ENCODE results near the gene ASPA. TPM values are rescaled to one million over a fixed set of nuclear protein-coding genes. Genes with fewer than 3 reads are reported as not detected.

Gene ASPA
- polyA plus RNA-seq, 5 donors = 23.7 to 73.8 (median 65.8) TPM

DNA sequence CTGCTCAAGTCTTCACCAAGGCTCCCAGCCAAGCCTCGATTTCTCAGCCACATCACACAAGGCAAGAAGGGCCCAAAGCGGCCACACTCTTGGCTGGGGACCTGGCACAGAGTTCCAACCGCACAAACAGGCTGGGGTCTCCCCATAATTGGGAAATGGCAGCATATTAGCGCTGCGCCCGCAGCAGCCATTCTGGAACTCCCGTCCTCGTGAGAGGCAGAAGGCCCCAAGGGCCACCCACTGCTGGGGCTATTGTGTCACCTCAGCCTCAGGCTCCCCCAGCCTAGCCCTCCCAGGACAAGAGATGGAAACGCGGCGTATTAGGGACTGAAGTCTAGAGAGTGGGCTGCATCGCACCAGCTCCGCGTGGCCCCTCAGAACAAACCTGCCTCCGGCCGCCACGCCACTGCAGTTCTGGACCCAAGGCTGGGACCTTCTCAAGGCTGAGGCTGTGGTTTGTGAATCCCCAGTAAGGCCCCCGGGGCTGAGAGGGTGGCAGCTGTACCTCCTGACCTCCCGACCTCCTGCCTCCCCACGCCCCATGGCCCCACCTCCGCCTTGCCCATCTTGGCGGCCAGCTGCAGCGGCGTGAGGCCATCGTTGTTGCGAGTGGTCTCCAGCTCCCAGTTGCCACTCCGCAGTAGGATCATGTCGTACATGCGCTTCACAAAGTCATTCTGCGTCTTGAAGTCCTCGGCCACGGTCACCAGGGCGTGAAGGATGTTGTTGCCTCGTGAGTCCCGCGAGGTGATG is 56.5 kb downstream of the ASPA start:
- DNase-seq = no peak

DNA sequence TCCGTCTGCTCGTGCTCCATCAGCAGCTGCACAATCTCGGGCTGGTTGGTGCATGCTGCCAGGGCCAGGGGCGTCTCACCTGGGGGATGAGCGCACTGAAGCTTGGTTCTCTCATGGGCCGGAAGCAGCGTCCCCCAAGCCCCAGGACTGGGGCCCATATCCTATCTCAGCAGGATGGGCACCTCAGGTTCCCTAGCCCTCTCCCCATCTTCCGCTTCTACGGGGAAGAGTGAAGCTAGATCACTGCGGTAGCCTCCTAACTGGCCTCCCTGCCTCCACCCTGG is 57.0 kb downstream of the ASPA start:
- DNase-seq = no peak

DNA sequence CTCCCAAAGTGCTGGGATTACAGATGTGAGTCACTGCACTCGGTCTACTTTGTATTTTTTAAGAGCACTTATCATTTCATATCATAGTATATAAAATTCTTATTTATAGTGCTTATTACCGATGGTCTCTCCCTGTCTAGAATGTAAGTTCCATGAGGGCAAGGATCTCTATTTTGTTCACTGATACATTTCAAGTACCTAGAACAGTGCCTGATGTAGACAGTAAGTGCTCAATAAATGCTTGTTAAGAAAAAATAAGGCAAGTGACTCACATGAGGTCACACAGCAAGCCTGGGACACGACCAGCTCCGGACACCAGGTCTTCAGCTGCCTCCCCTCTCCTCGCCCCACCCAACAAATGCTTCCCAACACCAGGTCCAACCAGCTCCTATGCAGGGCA is 58.0 kb downstream of the ASPA start:
- DNase-seq = no peak

DNA sequence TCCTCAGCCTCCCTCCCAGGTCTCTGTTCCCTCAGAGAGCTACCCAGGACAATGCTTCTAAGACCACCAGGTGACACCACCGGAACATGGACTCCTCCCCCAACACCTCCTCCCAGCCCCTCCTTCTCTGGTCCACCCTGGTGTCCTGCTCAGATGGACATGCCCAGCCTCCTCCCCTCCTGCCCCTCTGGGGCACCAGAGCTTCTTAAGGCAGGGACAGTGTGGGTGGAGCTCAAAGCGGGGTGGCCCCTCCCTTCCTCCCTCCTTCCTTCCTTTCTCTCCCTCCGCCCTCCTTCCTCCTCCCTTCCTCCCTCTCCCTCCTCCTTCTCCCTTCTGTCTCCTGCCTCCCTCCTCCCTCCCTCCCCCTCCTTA is 59.1 kb downstream of the ASPA start:
- no peak for DNase-seq

DNA sequence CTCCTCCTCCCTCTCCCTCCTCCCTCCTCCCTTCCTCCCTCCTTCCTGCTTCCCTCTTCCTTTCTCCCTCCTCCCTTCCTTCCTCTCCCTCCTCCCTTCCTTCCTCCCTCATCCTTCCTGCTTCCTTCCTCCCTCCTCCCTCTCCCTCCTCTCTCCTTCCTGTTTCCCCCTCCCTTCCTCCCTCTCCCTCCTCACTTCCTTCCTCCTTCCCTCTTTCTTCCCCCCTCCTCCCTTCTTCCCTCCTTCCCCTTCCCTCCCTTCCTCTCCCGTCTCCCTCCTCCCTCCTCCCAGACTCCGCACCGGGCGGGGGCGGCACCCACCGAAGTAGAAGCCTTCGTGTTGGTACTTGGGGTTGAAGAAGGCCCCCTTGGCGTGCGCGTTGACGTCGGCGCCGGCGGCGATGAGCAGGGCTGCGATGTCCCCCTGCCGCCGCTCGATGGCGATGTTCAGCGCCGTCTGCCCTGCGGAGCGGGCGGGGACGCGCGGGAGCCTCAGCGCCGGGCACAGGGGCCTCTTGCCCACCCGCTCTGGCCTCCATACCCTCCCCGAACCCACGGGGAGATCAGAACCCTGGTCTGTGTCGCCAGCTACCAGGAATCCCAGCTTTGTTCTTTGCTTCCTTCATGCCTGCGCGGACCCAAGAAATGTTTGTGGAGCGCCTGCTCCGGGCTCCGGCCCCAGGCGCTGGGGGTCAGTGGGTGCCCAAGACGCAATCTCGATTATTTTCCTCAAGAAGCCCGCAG is 59.6 kb downstream of the ASPA start:
- DNase-seq = peak; percentile 80 to 81

DNA sequence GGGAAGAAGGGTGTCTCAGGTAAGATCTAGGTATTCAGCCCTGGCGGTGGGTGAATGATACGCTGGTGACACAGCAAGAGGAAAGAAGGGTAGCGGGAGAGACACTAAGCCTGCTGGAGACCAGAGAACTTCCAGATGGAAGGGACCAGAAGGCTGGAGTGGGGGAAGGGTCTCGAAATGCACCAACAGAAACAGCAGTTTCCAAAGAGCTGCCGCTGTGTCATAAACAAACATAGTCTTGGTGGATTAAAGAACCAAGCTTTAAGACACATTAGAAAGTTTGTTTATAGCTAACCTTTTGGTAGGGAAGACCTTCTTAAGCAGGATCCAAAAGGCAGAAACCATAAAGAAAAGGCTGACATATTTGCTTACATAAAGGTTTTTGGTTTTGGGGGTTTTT is 60.9 kb downstream of the ASPA start:
- peak in 1 of 2 donors; percentile 45 for DNase-seq

DNA sequence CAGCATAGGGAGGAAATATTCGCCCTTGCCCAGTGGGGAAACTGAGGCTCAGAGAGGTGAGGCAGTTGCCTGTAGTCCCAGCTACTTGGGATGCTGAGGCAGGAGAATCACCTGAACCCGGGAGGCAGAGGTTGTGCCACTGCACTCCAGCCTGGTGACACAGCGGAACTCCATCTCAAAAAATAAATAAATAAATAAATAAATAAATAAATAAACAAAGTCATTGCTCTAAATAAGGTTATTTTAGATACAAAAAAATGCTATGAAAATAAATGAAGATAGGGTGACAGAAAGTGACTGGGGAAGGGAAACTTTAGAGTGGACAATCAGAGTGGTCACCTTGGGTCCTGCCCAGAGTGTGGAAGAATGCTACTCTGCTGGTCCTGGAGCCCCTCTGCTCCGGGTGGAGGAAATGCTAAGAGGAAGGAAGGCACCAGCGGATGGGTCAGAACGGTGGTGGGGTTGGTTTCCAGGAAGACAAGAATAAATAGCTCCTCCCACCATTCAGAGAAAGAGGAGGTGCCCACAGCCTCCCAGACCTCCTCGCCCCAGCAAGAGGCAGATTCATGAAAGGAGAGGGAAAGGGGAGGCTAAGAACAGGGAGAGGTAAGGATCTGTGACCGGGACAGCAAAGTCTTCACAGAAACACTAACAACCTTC is 64.2 kb downstream of the ASPA start:
- no peak for DNase-seq

DNA sequence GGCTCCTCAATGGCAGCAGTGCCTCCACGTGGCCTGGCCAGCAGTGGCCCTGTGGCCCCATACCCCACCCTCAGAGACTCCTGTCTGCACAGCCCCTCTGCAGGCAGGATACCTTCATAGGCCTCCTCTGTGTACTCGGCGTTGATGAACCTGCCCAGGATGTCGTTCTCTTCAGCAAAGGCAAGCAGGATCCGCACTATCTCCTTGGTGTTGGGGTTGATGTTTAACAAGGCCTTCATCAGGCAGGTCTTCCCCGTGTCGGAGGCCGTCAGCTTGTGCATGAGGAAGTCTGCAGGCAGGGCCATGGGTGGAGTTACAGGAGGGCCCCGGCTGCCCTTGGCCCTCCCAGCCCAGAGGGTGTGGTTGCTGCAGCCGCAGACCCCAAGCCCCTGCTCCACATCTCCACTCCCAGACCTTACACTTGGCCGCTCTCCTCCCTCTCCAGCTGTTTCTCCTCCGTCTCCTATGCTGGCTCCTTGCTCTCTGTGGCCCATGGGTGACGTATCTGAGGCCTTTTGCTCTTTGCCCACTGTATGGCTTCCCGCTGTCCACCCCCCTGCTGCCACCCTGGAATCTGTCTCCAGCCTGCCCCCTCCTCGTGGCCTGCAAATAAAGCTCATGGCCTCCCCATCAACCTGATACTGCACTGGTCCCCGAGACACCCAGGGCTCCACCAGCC is 66.8 kb downstream of the ASPA start:
- DNase-seq = no peak

DNA sequence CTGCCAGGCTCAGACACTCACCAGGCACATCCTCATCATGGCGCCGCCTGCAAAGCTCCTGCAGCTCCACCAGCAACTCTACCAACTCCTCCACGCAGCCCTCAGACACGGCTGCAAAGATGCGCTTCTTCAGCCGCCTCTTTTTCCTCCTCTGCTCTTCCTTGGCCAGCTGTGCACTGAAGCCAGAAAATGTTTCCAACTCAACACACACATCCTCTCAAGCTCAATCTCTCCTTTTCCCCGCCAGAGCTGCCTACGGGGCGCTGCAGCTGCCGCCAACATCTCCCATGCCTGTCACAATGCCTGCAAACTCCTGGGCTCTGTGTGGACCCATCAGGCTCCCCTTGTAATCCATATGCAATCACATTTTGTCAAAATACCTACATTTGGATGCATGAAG is 67.7 kb downstream of the ASPA start:
- DNase-seq = no peak

DNA sequence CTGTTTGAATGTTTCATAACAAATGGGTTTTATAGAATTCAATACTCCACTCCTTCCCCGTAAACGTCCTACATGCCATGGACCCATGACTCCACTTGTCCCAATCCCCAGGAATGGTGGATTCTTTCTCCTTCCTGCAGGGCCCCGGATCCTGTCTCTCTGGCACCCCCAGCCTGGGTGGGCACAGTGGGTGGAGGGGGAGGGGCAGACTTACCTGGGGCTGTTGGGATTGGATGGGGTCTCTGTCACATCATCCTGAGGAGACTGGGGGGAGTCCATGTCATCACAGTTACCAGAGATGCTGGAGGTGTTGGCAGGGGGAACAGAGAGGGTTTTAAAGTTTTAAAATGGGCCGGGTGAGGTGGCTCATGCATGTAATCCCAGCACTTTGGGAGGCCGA is 68.6 kb downstream of the ASPA start:
- no peak for DNase-seq

DNA sequence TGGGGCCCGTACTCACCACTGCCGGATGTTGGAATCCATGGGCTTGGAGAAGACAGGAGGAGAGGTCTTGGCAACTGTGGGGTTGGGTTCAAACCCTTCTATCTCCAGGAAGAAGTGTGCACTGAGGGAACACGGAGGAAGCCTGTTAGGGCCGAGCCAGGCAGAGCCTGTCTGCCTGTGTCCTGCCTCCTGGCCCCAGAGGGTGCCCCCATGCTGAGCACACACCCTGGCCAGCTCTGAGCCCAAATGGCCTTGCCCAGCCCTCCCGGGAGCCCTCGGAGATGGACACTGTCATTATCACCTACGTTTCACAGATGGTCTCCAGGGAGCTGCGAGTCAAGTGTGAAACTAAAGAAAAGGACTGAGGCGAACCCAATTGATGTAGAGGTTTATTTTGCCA is 69.4 kb downstream of the ASPA start:
- no peak for DNase-seq

DNA sequence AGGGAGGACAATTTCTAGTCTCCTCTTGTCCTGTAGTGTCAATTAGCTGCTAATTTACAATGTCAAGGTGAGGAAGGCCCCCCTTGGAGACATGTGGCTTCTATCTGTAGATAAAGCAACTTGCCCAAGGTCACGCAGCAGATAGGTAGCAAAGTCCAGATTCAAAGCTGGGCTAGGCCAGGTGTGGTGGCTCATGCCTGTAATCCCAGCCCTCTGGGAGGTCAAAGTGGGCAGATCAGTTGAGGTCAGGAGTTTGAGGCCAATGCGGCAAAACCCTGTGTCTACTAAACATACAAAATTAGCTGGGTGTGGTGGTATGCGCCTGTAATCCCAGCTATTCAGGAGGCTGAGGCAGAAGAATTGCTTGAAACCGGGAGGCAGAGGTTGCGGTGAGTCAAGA is 70.7 kb downstream of the ASPA start:
- DNase-seq = no peak

DNA sequence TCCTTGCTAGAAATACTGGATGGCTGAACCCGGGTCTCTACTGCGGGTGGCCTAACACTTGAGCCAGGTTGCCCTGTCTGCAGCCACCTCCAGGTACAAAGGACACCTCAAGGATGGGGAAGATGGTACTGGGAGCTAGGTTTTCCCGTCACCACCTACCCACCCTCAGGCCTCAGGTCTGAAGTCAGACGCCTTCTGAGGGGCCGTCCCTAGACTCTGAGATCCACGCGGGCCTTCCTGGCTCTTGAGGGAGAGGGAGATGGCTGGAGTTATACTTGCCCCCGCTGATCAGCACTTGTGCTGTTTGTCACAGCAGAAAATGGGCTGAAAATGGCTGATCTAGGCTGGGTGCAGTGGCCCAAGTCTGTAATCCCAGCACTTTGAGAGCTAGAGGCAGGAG is 71.2 kb downstream of the ASPA start:
- no peak for DNase-seq

DNA sequence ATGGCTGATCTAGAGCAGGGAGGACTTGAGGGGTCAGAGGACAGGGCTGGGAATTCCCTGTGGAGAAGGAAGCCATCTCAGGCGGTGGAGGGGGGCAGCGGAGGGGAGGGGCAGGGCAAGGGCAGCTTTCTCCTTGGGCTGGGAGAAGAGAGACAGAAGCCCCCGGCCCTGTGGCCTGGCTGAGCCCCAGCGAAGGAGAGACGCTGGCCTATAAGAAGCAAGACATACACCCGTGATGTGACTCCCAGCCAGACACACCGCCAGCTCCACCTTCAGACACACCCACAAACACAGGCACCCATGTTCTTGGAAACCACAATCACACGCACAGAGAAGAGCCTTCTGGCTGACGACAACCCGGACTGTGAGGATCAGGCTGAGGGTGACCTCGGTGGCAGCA is 71.8 kb downstream of the ASPA start:
- no peak for DNase-seq

DNA sequence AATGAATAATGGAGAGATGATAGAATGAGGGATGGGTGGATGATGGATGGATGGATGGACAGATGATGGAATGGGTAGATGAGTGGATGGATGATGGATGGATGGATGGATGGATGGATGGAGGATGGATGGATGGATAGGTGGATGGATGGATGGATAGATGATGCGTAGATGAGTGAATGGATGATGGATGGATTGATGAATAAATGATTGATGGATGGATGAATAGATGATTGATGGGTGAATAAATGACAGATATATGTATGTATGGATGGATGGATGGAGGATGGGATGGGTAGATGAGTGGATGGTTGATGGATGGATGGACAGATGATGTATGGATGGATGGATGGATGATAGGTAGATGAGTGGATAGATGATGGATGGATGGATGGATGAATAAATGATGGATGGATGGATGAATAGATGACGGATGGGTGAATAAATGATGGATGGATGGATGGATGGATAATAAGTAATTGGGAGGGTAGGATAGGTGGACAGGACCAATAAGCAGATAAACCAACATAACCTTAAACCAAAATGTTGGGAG is 73.9 kb downstream of the ASPA start:
- no peak for DNase-seq

DNA sequence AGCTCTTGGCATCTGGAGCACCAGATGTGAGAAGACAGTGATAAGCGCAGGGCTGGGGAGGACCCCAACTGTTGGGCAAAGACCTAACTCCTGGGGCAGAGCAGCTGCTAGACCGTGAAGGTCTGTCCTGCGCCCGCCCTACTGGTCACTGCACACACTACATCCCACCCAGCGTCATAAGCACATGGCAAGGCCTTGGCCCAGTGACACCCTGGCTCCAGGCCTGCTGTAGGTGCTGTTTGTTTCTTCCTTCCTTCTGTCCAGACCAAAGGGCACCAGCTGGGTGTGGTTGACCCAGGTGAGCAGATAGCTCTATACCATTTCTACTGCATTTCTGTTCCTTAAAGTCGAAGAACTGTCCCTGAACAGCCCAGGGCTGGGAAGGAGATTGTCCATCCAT is 75.4 kb downstream of the ASPA start:
- no peak for DNase-seq

DNA sequence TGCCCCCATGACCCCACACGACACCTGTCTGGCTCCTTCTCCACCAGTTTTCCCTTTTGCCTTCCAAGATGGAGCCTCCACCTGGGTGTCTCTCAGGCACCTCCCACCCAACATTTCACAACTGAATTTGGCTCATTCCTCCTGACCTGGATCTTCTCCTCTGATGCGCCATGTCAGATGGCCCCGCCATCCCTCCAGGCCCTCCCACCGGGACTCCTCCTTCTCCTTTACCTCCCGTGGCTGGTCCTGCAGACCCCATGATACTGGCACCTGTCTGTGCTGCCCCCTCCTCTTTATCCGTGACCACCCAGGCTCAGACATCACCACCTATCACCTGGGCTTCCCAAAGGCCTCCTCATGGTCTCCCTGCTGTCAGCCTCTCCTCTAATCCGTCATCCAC is 77.1 kb downstream of the ASPA start:
- no peak for DNase-seq

Other genes with a start within 250 kb of the ASPA start
- gene OR3A1, start 177.6 kb upstream of the ASPA start, polyA plus RNA-seq (ENCODE audit: insufficient read depth in 1 of 5, insufficient read length in 5 of 5, low replicate concordance in 1 of 5) = under 1 TPM in 1 of 5 donors, not detected in 4; 0.09 TPM
- under 1 TPM in 4 of 5 donors, not detected in 1; 0.16 to 0.85 (median 0.35) TPM for gene OR3A2, start 89.7 kb upstream of the ASPA start, polyA plus RNA-seq (ENCODE audit: insufficient read depth in 1 of 5, insufficient read length in 5 of 5, low replicate concordance in 1 of 5)
- gene OR1E1, start 77.6 kb upstream of the ASPA start, polyA plus RNA-seq (ENCODE audit: insufficient read depth in 1 of 5, insufficient read length in 5 of 5, low replicate concordance in 1 of 5) = under 1 TPM in 1 of 5 donors, not detected in 4; 0.10 TPM
- under 1 TPM in 3 of 5 donors, not detected in 2; 0.06 to 0.15 (median 0.13) TPM for gene OR3A3, start 64.6 kb upstream of the ASPA start, polyA plus RNA-seq (ENCODE audit: insufficient read depth in 1 of 5, insufficient read length in 5 of 5, low replicate concordance in 1 of 5)
- under 1 TPM in 1 of 5 donors, not detected in 4; 0.18 TPM for gene OR1E2, start 42.2 kb upstream of the ASPA start, polyA plus RNA-seq (ENCODE audit: insufficient read depth in 1 of 5, insufficient read length in 5 of 5, low replicate concordance in 1 of 5)
- gene SPATA22, start 4.2 kb upstream of the ASPA start, polyA plus RNA-seq (ENCODE audit: insufficient read depth in 1 of 5, insufficient read length in 5 of 5, low replicate concordance in 1 of 5) = 1 to 10 TPM in 1 of 5 donors, under 1 TPM in 1, not detected in 3; 0.43 to 1.1 TPM
- gene TRPV3, start 81.8 kb downstream of the ASPA start, polyA plus RNA-seq (ENCODE audit: insufficient read depth in 1 of 5, insufficient read length in 5 of 5, low replicate concordance in 1 of 5) = 1 to 10 TPM; 1.3 to 4.0 (median 2.2) TPM
- 10 to 100 TPM in 2 of 5 donors, 1 to 10 TPM in 3; 7.6 to 10.7 (median 9.8) TPM for gene TRPV1, start 133.4 kb downstream of the ASPA start, polyA plus RNA-seq (ENCODE audit: insufficient read depth in 1 of 5, insufficient read length in 5 of 5, low replicate concordance in 1 of 5)
- gene SHPK, start 160.3 kb downstream of the ASPA start, polyA plus RNA-seq (ENCODE audit: insufficient read depth in 1 of 5, insufficient read length in 5 of 5, low replicate concordance in 1 of 5) = 10 to 100 TPM; 11.4 to 14.7 (median 13.3) TPM
- gene CTNS, start 160.8 kb downstream of the ASPA start, polyA plus RNA-seq (ENCODE audit: insufficient read depth in 1 of 5, insufficient read length in 5 of 5, low replicate concordance in 1 of 5) = 10 to 100 TPM; 10.1 to 13.8 (median 12.1) TPM
- gene TAX1BP3, start 192.6 kb downstream of the ASPA start, polyA plus RNA-seq (ENCODE audit: insufficient read depth in 1 of 5, insufficient read length in 5 of 5, low replicate concordance in 1 of 5) = 100 to 1,000 TPM in 1 of 5 donors, 10 to 100 TPM in 4; 61.0 to 110 (median 67.3) TPM
- gene EMC6, start 192.8 kb downstream of the ASPA start, polyA plus RNA-seq (ENCODE audit: insufficient read depth in 1 of 5, insufficient read length in 5 of 5, low replicate concordance in 1 of 5) = 10 to 100 TPM; 17.8 to 30.8 (median 20.5) TPM
- gene P2RX5, start 220.2 kb downstream of the ASPA start, polyA plus RNA-seq (ENCODE audit: insufficient read depth in 1 of 5, insufficient read length in 5 of 5, low replicate concordance in 1 of 5) = 1 to 10 TPM in 1 of 5 donors, under 1 TPM in 3, not detected in 1; 0.12 to 1.8 (median 0.24) TPM
- gene HASPIN, start 247.9 kb downstream of the ASPA start, polyA plus RNA-seq (ENCODE audit: insufficient read depth in 1 of 5, insufficient read length in 5 of 5, low replicate concordance in 1 of 5) = 1 to 10 TPM; 2.1 to 3.8 (median 2.5) TPM